Peyer's patch (tissue), 4 donors: ENCODE data around the gene JUP. TPM values are rescaled to one million over a fixed set of nuclear protein-coding genes. Genes with fewer than 3 reads are reported as not detected.
A peak's percentile ranks its signal among the peaks of the same experiment; 100 is the strongest.

Experiments used
- DNase-seq, 3 donors: peaks; one replicate each; pipeline ENCODE4 v3.0.0-alpha.2; 2017 to 2019
- H3K27ac ChIP-seq, 4 donors: fragments of 200-600 bp; sonication (generic); one replicate each; pipeline ENCODE4 v1.5.1; 2016 to 2019
- H3K27me3 ChIP-seq, 2 donors: fragments of 200-600 bp; sonication (generic); one replicate each; pipeline ENCODE4 v1.5.1; 2019
- H3K36me3 ChIP-seq, 3 donors: fragments of 200-600 bp; sonication (generic); one replicate each; pipeline ENCODE4 v1.5.1; 2016 to 2019
- H3K4me1 ChIP-seq, 4 donors: fragments of 200-600 bp; sonication (generic); one replicate each; pipeline ENCODE4 v1.5.1; 2016 to 2019
- H3K4me3 ChIP-seq, 4 donors: fragments of 200-600 bp; sonication (generic); 1 replicate in 3 of 4; 2 replicates in 1 of 4; pipeline ENCODE4 v1.5.1; 2016 to 2019; ENCODE audit warnings: mild to moderate bottlenecking in 1 of 4
- H3K9me3 ChIP-seq, 4 donors: fragments of 200-600 bp; sonication (generic); one replicate each; pipeline ENCODE4 v1.5.1; 2016 to 2019; ENCODE audit warnings: mild to moderate bottlenecking in 1 of 4
- CTCF ChIP-seq, 6 experiments: fragments of 450-650 bp in 4 of 6; fragments of 200-600 bp in 2 of 6; sonication (generic) in 1 of 6; IDR thresholded peaks; one replicate each; pipeline ENCODE4 v1.5.1; 2017 to 2019; ENCODE audit warnings: antibody characterized with exemption in 6 of 6, mild to moderate bottlenecking in 3 of 6, moderate library complexity in 1 of 6
- POLR2A ChIP-seq, 2 donors: fragments of 450-650 bp; IDR thresholded peaks; one replicate each; pipeline ENCODE4 v1.5.1; 2017; ENCODE audit warnings: antibody characterized with exemption in 2 of 2, mild to moderate bottlenecking in 2 of 2, moderate library complexity in 2 of 2
- total RNA-seq, 4 donors: library from RNA; depleted of rRNA; stranded (reverse); fragments of >200 nt; gene quantifications; one replicate each; pipeline ENCODE4 v1.1.0, GENCODE V29; 2016

Gene JUP
- total RNA-seq, 4 donors from 2014 or later = 229 to 585 (median 505) TPM

- Histone ChIP-seq H3K36me3 (peaks cover 0 to 76% (median 3%) of the 10 kb centered on the region in 3 donors), H3K4me1 (peaks cover 0 to 37% (median 14%) of the 10 kb centered on the region in 4 donors), H3K4me3 (no peak overlapping the region), H3K27ac (peak overlapping the region in 1 of 4 donors; percentile 25), H3K27me3 (no peaks in the 10 kb centered on the region), H3K9me3 (no peaks in the 10 kb centered on the region)
- TF ChIP-seq CTCF (IDR thresholded peaks at IDR 0.05) (no peak), POLR2A (IDR thresholded peaks at IDR 0.05) (no peak)
- DNase-seq = no peak
Measured at GRCh38 chr17:41769985-41770384, 16.5 kb downstream of the JUP start.

GRCh38 chr17:41769346-41769862 lies 17.1 kb downstream of the JUP start:
- Histone ChIP-seq H3K9me3 (no peaks in the 10 kb centered on the region), H3K4me3 (no peak overlapping the region), H3K27ac (no peak overlapping the region), H3K36me3 (peaks cover 0 to 82% (median 3%) of the 10 kb centered on the region in 3 donors), H3K4me1 (peaks cover 0 to 31% (median 10%) of the 10 kb centered on the region in 4 donors), H3K27me3 (no peaks in the 10 kb centered on the region)
- TF ChIP-seq CTCF (IDR thresholded peaks at IDR 0.05) (no peak), POLR2A (IDR thresholded peaks at IDR 0.05) (no peak)
- DNase-seq = no peak

- no peak overlapping the region for H3K27ac ChIP-seq
- H3K36me3 ChIP-seq = peaks cover 0 to 88% (median 3%) of the 10 kb centered on the region in 3 donors
- H3K9me3 ChIP-seq = no peaks in the 10 kb centered on the region
- H3K4me3 ChIP-seq = no peak overlapping the region
- H3K4me1 ChIP-seq = peaks cover 0 to 25% (median 5%) of the 10 kb centered on the region in 4 donors
- TF ChIP-seq POLR2A (IDR thresholded peaks at IDR 0.05) (no peak), CTCF (IDR thresholded peaks at IDR 0.05) (no peak)
- H3K27me3 ChIP-seq = no peaks in the 10 kb centered on the region
- DNase-seq = no peak
Measured at GRCh38 chr17:41768682-41769288, 17.7 kb downstream of the JUP start.

- H3K4me1 ChIP-seq = peaks cover 0 to 13% (median 1%) of the 10 kb centered on the region in 4 donors
- no peak overlapping the region for H3K27ac ChIP-seq
- no peaks in the 10 kb centered on the region for H3K27me3 ChIP-seq
- H3K9me3 ChIP-seq = no peaks in the 10 kb centered on the region
- peaks cover 0 to 100% (median 3%) of the 10 kb centered on the region in 3 donors for H3K36me3 ChIP-seq
- no peak for TF ChIP-seq CTCF (IDR thresholded peaks at IDR 0.05)
- TF ChIP-seq POLR2A (IDR thresholded peaks at IDR 0.05) = no peak
- DNase-seq = no peak
- no peak overlapping the region for H3K4me3 ChIP-seq
Measured at GRCh38 chr17:41767324-41768042, 19.0 kb downstream of the JUP start.

GRCh38 chr17:41766135-41766534 lies 20.4 kb downstream of the JUP start:
- Histone ChIP-seq H3K4me3 (no peak overlapping the region), H3K27ac (no peak overlapping the region), H3K4me1 (no peaks in the 10 kb centered on the region), H3K9me3 (no peaks in the 10 kb centered on the region), H3K27me3 (no peaks in the 10 kb centered on the region), H3K36me3 (peaks cover 0 to 99% (median 3%) of the 10 kb centered on the region in 3 donors)
- no peak for DNase-seq
- TF ChIP-seq POLR2A (IDR thresholded peaks at IDR 0.05) = no peak
- TF ChIP-seq CTCF (IDR thresholded peaks at IDR 0.05) = no peak
